Spleen (tissue), 7 donors: ENCODE measurements around the gene IQSEC3.

Source experiments
- CTCF ChIP-seq, 11 experiments: fragments of 200-600 bp in 7 of 11; fragments of 450-650 bp in 4 of 11; sonication (generic) in 4 of 11; IDR thresholded peaks in 8 of 11; conservative IDR thresholded peaks in 3 of 11; 1 replicate in 7 of 11; 2 replicates in 4 of 11; pipeline versions ENCODE4 v1.4.0 to v1.8.0; 2016 to 2021; ENCODE audit warnings: antibody characterized with exemption in 11 of 11, inconsistent platforms in 4 of 11, mild to moderate bottlenecking in 1 of 11
- POLR2A ChIP-seq, 3 donors: fragments of 450-650 bp; IDR thresholded peaks; one replicate each; pipeline ENCODE4 v1.5.1; 2017; ENCODE audit warnings: antibody characterized with exemption in 3 of 3, mild to moderate bottlenecking in 1 of 3
- POLR2AphosphoS5 ChIP-seq, 3 donors: sonication (generic); formaldehyde crosslinking; IDR thresholded peaks; one replicate each; pipeline ENCODE4 v1.5.1; 2017; ENCODE audit warnings: antibody characterized with exemption in 3 of 3
- donor health status: DM: no; HTN: no; CAD: no; lungs with moderate emphysema.
- donor health status: DM: no; HTN: no; CAD: no.
- donor health status: DM: no; HTN: no; CAD: no.

- TF ChIP-seq POLR2AphosphoS5 (IDR thresholded peaks at IDR 0.05) (no peak), CTCF (IDR thresholded peaks at IDR 0.05 in 8 of 11, conservative IDR thresholded peaks at IDR 0.05 in 3 of 11) (no peak), POLR2A (IDR thresholded peaks at IDR 0.05) (no peak)
Observed at GRCh38 chr12:155646-156045, 89.1 kb downstream of the IQSEC3 start.
